Lung (tissue), 12 donors: Measurements from ENCODE around the gene DDX41. TPM values are rescaled to one million over a fixed set of nuclear protein-coding genes. Genes with fewer than 3 reads are reported as not detected.
"Not testable (repeated sequence)": the region's sequence is repeated elsewhere in the genome, so short reads cannot be mapped to it uniquely, and the experiment has no call there.

Source experiments
- ATAC-seq: fragments of 200-7000 bp; cut with Tn5 transposase; one replicate; pipeline ENCODE4 v1.9.1; 2020; ENCODE audit warnings: moderate number of reproducible peaks; ENCODE audit not compliant: insufficient read depth, low FRiP score
- DNase-seq, 3 donors: peaks; one replicate each; pipeline ENCODE4 v3.0.0-alpha.2; 2013 to 2017
- H3K27ac ChIP-seq, 2 donors: one replicate each; pipeline ENCODE4 v1.5.1; 2013; ENCODE audit warnings: mild to moderate bottlenecking in 2 of 2, moderate library complexity in 2 of 2, control low read depth in 1 of 2, inconsistent platforms in 1 of 2, low read depth in 1 of 2, low read length in 1 of 2
- H3K27me3 ChIP-seq, 3 donors: one replicate each; pipeline ENCODE4 v1.5.1; 2013; ENCODE audit warnings: low read length in 2 of 3; ENCODE audit not compliant: control insufficient read depth in 3 of 3, insufficient read depth in 3 of 3
- H3K36me3 ChIP-seq, 4 donors: one replicate each; pipeline ENCODE4 v1.5.1; 2013; ENCODE audit warnings: low read length in 4 of 4, mild to moderate bottlenecking in 1 of 4, moderate library complexity in 1 of 4; ENCODE audit not compliant: control insufficient read depth in 4 of 4, insufficient read depth in 4 of 4
- H3K4me1 ChIP-seq, 5 donors: one replicate each; pipeline ENCODE4 v1.5.1; 2013; ENCODE audit warnings: low read length in 5 of 5, mild to moderate bottlenecking in 2 of 5, moderate library complexity in 1 of 5; ENCODE audit not compliant: control insufficient read depth in 5 of 5, insufficient read depth in 5 of 5
- H3K4me3 ChIP-seq: one replicate; pipeline ENCODE4 v1.5.1; 2013; ENCODE audit warnings: mild to moderate bottlenecking, control low read depth, moderate library complexity
- H3K9ac ChIP-seq, 2 donors: one replicate each; pipeline ENCODE4 v1.5.1; 2013; ENCODE audit warnings: low read length in 2 of 2, control low read depth in 1 of 2; ENCODE audit not compliant: insufficient read depth in 1 of 2
- H3K9me3 ChIP-seq, 4 donors: one replicate each; pipeline ENCODE4 v1.5.1; 2013; ENCODE audit warnings: low read length in 3 of 4, mild to moderate bottlenecking in 1 of 4, moderate library complexity in 1 of 4; ENCODE audit not compliant: control insufficient read depth in 4 of 4, insufficient read depth in 3 of 4
- WGBS, 2 donors: extraction: QIAGEN DNeasy Blood & Tissue Kit; methylation state at CpG; one replicate each; pipeline ENCODE4 v1.1.7; 2013; 5-methylcytosine and 5-hydroxymethylcytosine counted together
- polyA plus RNA-seq, 2 donors: library from polyadenylated mRNA; stranded (reverse); fragments of 200-250 nt; gene quantifications; one replicate each; pipeline ENCODE4 v1.2.1, GENCODE V29; 2013
- total RNA-seq, 2 donors: library from RNA; depleted of rRNA in 1 of 2; stranded (reverse); fragments of >200 nt in 1 of 2; gene quantifications; one replicate each; pipeline ENCODE4 v1.2.1, GENCODE V29; 2014 to 2021
- TF ChIP-seq, protein P1 (sequence below): IDR thresholded peaks from 2 replicates; pipeline ENCODE4 v1.5.1; 2012; ENCODE audit warnings: mild to moderate bottlenecking; ENCODE audit errors: control extremely low read depth, extremely low read depth
- donor health status: control.
- donor health status: control.
- donor health status: Bipolar disorder and iron deficiency.
- donor health status: healthy.
- donor health status: DM: yes; HTN: yes; CAD: no.

The DDX41 gene
- total and polyA plus RNA-seq, 4 donors, result 63.2 to 110 (median 73.6) TPM

DNA sequence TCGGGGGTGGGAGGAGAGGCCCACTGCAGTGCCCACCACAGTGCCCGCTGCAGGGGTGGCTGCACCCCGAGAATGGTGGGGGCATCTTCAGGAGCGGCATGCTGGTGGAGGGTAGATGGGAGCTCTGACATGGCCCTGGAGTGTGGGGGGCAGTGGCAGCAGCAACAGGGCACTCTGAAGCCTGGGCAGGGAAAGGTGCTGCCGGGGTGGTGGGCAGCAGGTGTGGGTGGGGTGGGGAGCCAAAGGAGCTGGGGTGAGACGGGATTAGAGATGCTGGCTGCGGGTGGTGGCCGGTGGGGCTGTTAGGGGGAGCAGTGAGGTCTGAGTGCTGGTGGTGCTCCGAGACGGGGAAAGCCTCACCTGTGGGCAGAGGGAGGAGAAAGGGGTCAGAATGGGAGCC lies 19.6 kb upstream of the DDX41 start:
- DNase-seq, result no peak
- Histone ChIP-seq H3K27me3 (no peaks in the 10 kb centered on the region), H3K27ac (no peak overlapping the region), H3K4me1 (peaks cover 0 to 19% (median 4%) of the 10 kb centered on the region in 5 donors), H3K9me3 (no peaks in the 10 kb centered on the region), H3K36me3 (peaks cover 9 to 44% (median 42%) of the 10 kb centered on the region in 4 donors), H3K9ac (no peak overlapping the region), H3K4me3 (no peak overlapping the region)
- 92 to 97% methylated on average over 10 of the region's 10 CpGs for WGBS, 2 donors
- TF ChIP-seq, protein P1, sequence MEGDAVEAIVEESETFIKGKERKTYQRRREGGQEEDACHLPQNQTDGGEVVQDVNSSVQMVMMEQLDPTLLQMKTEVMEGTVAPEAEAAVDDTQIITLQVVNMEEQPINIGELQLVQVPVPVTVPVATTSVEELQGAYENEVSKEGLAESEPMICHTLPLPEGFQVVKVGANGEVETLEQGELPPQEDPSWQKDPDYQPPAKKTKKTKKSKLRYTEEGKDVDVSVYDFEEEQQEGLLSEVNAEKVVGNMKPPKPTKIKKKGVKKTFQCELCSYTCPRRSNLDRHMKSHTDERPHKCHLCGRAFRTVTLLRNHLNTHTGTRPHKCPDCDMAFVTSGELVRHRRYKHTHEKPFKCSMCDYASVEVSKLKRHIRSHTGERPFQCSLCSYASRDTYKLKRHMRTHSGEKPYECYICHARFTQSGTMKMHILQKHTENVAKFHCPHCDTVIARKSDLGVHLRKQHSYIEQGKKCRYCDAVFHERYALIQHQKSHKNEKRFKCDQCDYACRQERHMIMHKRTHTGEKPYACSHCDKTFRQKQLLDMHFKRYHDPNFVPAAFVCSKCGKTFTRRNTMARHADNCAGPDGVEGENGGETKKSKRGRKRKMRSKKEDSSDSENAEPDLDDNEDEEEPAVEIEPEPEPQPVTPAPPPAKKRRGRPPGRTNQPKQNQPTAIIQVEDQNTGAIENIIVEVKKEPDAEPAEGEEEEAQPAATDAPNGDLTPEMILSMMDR, result no peak
- ATAC-seq, result no peak

DNA sequence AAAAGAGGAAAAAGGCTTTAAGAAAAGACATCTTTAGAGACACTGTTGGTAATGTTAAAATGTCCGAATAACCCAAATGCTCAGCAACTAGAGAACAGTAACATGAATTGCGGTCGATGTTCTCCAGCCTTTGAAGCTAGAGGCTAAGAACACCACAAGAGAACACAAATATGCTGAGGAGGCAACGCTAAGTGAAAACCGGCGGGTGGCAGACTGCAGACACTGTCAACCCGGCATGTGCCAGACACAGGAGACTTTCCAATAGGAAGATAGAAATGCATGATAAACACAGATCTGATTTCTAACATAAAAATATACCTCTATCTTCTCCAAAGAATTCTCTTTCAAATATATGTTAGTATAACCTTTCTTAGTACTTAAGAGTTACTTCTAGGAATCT lies 18.4 kb upstream of the DDX41 start:
- WGBS, 2 donors, result 95 to 98% methylated on average over 7 of the region's 7 CpGs
- DNase-seq (no peak), ATAC-seq (no peak)
- Histone ChIP-seq H3K36me3 (peaks cover 9 to 52% (median 51%) of the 10 kb centered on the region in 4 donors), H3K27ac (no peak overlapping the region), H3K27me3 (no peaks in the 10 kb centered on the region), H3K9me3 (no peaks in the 10 kb centered on the region), H3K4me1 (peaks cover 0 to 19% (median 4%) of the 10 kb centered on the region in 5 donors), H3K9ac (no peak overlapping the region), H3K4me3 (no peak overlapping the region)
- TF ChIP-seq, protein P1, result no peak

DNA sequence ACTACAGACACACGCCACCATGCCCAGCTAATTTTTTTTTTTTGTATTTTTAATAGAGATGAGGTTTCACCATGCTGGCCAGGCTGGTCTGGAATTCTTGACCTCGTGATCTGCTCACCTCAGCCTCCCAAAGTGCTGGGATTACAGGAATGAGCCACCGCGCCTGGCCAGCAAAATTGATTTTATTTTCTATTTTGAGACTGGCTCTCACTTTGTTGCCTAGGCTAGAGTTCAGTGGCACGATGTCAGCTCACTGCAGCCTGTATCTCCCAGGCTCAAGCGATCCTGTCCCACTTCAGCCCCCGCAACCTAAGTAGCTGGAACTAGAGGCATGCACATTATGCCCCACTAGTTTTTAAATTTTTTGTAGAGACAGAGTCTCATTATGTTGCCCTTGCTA lies 17.7 kb upstream of the DDX41 start:
- ATAC-seq, H3K27me3 ChIP-seq, DNase-seq, H3K9ac ChIP-seq, H3K27ac ChIP-seq, H3K4me3 ChIP-seq, H3K9me3 ChIP-seq: not testable (repeated sequence)
- 97 to 100% methylated on average over 7 of the region's 7 CpGs for WGBS, 2 donors
- Histone ChIP-seq H3K36me3 (peaks cover 9 to 57% (median 53%) of the 10 kb centered on the region in 4 donors), H3K4me1 (peaks cover 0 to 16% (median 4%) of the 10 kb centered on the region in 5 donors)

DNA sequence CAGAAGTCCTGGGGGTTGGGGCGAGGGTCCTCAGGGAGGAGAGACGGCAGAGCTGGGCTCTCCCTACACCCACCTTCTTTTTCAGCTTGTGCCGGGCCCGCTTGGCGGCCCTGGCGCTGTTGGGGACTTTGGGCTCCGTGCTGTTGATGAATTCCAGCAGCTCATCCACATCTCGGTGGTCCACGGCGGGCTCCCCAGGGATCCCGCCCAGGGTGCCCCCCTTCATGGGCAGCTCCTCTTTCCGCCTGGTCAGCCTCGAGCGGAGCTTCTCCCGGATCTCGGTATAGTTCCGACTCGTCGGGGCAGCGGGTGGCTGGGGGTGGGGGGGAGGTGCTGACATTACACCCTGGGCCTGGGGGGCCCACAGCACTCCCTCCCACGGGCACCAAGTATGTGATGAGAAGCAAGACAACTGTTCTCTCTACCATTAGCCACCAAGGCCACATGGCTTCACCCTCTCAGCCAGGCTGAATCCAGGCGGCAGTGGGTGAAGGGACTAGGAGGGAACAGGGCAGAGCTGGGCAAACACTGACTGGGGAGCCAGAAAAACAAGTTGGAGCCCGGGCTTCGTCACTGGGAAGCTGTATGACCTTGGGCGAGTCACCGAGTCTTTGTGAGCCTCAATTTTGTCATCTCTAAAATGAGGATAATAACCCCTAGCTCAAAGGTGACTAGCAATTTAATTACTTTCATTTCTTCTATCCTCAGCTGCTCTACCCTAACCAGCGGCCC lies 14.6 kb upstream of the DDX41 start:
- peaks cover 21 to 64% (median 49%) of the 10 kb centered on the region in 4 donors for H3K36me3 ChIP-seq
- H3K9me3 ChIP-seq, result no peaks in the 10 kb centered on the region
- DNase-seq, result no peak
- no peak overlapping the region for H3K27ac ChIP-seq
- H3K4me3 ChIP-seq, result no peak overlapping the region
- ATAC-seq, result no peak
- H3K27me3 ChIP-seq, result no peaks in the 10 kb centered on the region
- 95 to 96% methylated on average over 25 to 27 of the region's 27 CpGs for WGBS, 2 donors
- no peak overlapping the region for H3K9ac ChIP-seq
- no peaks in the 10 kb centered on the region for H3K4me1 ChIP-seq
- TF ChIP-seq, protein P1, result no peak
